Activated naive CD4-positive, alpha-beta T cell treated with anti-CD3 and anti-CD28 coated beads for 36 hours (primary cell): ENCODE results near the gene BTG2. TPM values are rescaled to one million over a fixed set of nuclear protein-coding genes. Genes with fewer than 3 reads are reported as not detected.

ENCODE experiments used
- CTCF ChIA-PET: fragments of 350-600 bp; sonication (Branson Sonifier 250); formaldehyde crosslinking; loops from one replicate; lab custom pipeline; 2021; ENCODE audit warnings: antibody characterized with exemption; lab: Charles Lee
- DNase-seq: peaks from one replicate; pipeline ENCODE4 v3.0.0-alpha.2; 2020
- H3K27ac Mint-ChIP-seq: one replicate; pipeline ENCODE4 v1.8.0; 2021; ENCODE audit warnings: mild to moderate bottlenecking, mixed read lengths
- H3K27me3 Mint-ChIP-seq: one replicate; pipeline ENCODE4 v1.8.0; 2021; ENCODE audit warnings: low read depth, mixed read lengths
- H3K36me3 Mint-ChIP-seq: one replicate; pipeline ENCODE4 v1.8.0; 2021; ENCODE audit warnings: low read depth, mixed read lengths
- H3K4me1 Mint-ChIP-seq: one replicate; pipeline ENCODE4 v1.8.0; 2021; ENCODE audit warnings: low read depth, mixed read lengths
- H3K4me3 Mint-ChIP-seq: one replicate; pipeline ENCODE4 v1.8.0; 2021; ENCODE audit warnings: mild to moderate bottlenecking, moderate library complexity, mixed read lengths
- H3K9me3 Mint-ChIP-seq: one replicate; pipeline ENCODE4 v1.8.0; 2021; ENCODE audit warnings: mixed read lengths
- intact Hi-C: fragments of 100-400 bp; cut with micrococcal nuclease; formaldehyde crosslinking; loops from one replicate; pipeline ENCODE4 v1.15.1; 2023
- total RNA-seq, 2 experiments: library from RNA; stranded (reverse); gene quantifications; one replicate each; pipeline ENCODE4 v1.2.3, GENCODE V29; 2021

Gene BTG2
- total RNA-seq, 2 experiments from 2014 or later, result 106 to 109 TPM

DNA sequence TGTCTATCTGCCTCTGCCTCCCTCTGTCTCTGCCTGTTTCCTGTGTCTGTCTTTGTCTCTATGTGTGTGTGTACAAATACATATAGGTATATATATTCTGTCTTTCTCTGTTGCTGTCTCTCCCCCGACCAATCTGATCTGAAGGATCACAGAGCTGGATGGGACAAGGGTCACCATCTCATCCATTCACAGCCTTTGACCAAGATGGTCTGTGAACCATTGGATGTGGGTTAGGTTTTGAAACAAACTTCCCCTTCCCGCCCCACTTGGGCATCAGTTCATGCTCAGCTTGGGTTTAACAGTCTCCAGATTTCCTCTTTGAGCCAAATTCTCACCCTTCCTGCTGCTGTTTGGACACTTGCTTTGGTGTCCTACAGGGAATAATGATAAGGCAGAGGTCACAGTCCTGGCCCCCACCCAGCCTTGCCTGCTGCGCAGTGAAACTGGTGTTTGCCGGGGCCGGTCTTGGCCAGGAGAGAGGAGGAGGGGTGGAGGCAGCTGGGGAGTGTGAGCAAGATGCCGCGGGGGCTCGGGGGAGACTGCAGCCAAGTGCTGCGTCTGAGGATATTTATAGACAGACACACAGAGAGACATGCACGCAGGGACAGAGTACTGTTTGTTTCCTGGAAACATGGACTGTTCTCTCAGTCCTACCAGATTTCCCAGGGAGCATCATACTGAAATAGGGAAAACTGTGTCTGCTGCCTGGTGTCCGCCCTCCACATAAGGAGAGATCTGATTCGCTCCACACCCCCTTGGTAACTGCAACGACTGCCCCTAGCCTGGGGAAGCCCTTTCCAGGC is 27.0 kb upstream of the BTG2 start:
- intact Hi-C loops, result loop anchor here (1.0 kb wide), 1 partner anchor 9 kb away; no protein-coding TSS in a partner anchor
- H3K9me3 Mint-ChIP-seq, result no peaks in the 10 kb centered on the region
- peak overlapping the region; percentile 76 for H3K27ac Mint-ChIP-seq
- H3K4me3 Mint-ChIP-seq, result peak overlapping the region; percentile 31
- H3K36me3 Mint-ChIP-seq, result no peaks in the 10 kb centered on the region
- CTCF ChIA-PET, result interaction anchor here (1.0 to 8.2 kb wide), 5 partner anchors 10 to 211 kb away, joined by 3 to 131 read pairs (median 33); no protein-coding TSS in a partner anchor
- no peaks in the 10 kb centered on the region for H3K27me3 Mint-ChIP-seq
- peaks cover 55% of the 10 kb centered on the region for H3K4me1 Mint-ChIP-seq
- DNase-seq, result peak; percentile 51

DNA sequence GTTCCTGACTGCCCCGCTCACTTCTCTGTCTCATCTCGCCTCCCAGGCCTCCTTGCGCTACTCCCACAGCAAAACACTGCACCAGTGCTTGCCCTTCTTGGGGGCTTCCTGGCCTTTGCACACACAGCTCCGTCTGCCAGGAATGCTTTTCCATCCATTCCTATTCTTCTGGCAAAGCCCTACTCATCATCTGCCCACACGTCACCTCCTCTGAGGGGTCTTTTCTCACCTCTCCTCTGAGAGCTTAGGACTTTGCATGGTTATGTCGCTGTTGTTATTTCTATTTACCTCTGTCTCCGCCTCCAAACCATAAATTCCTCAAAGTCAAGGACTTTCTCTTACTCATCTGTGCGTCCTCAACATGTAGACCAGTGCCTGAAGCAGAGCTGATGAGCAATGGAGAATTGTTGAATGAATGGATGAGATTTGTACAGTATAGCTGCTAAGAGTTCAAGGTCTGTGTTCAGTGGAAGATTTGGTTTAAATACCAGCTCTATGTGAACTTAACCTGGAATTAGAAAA is 26.4 kb upstream of the BTG2 start:
- no peak for DNase-seq
- H3K4me1 Mint-ChIP-seq, result peaks cover 48% of the 10 kb centered on the region
- H3K27me3 Mint-ChIP-seq, result no peaks in the 10 kb centered on the region
- CTCF ChIA-PET, result interaction anchor here (0.9 to 8.2 kb wide), 5 partner anchors 10 to 61 kb away, joined by 3 to 83 read pairs (median 5); no protein-coding TSS in a partner anchor
- H3K4me3 Mint-ChIP-seq, result no peak overlapping the region
- H3K9me3 Mint-ChIP-seq, result no peaks in the 10 kb centered on the region
- H3K27ac Mint-ChIP-seq, result peak overlapping the region; percentile 44
- intact Hi-C loops, result loop anchor here (1.0 kb wide), 1 partner anchor 8 kb away; no protein-coding TSS in a partner anchor
- no peaks in the 10 kb centered on the region for H3K36me3 Mint-ChIP-seq

DNA sequence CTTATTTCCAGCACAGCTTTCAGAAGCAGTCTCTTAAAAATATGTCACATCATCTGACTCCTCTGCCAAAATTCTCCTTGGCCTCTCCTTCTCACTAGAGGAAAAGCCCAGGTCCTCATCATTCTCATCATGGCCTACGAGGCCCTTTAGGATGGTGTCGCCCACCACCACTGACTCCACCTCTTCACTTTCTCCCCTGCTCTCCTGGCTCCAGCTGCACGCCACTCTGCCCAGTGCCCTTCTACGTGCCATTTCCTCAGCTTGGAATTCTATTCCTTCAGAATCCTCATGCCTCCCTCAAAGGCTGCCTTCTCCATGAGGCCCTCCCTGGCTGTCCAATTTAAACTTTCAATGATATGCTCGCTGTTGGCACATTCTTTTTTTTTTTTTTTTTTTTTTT is 25.3 kb upstream of the BTG2 start:
- Mint-ChIP-seq H3K27me3 (no peaks in the 10 kb centered on the region), H3K4me1 (peaks cover 37% of the 10 kb centered on the region), H3K36me3 (no peaks in the 10 kb centered on the region), H3K9me3 (no peaks in the 10 kb centered on the region), H3K27ac (no peak overlapping the region), H3K4me3 (no peak overlapping the region)
- DNase-seq, result no peak
- intact Hi-C loops, result loop anchor here (10.0 kb wide), 2 partner anchors 485 to 1235 kb away; partner anchors contain the start of genes LAX1 and MDM4
- CTCF ChIA-PET, result interaction anchor here (0.9 to 8.2 kb wide), 8 partner anchors 9 to 59 kb away, joined by 3 to 83 read pairs (median 6); no protein-coding TSS in a partner anchor

- Mint-ChIP-seq H3K9me3 (no peaks in the 10 kb centered on the region), H3K27ac (no peak overlapping the region), H3K36me3 (no peaks in the 10 kb centered on the region), H3K4me1 (peaks cover 35% of the 10 kb centered on the region), H3K4me3 (no peak overlapping the region), H3K27me3 (no peaks in the 10 kb centered on the region)
- intact Hi-C loops, result loop anchor here (10.0 kb wide), 2 partner anchors 484 to 1234 kb away; partner anchors contain the start of genes LAX1 and MDM4
- no peak for DNase-seq
- CTCF ChIA-PET, result interaction anchor here (1.3 to 8.2 kb wide), 6 partner anchors 8 to 54 kb away, joined by 3 to 83 read pairs (median 7); no protein-coding TSS in a partner anchor
These were observed 24.3 kb upstream of the BTG2 start for GRCh38 chr1:203281033-203281432.

GRCh38 chr1:203281851-203282661 is 23.3 kb upstream of the BTG2 start:
- Mint-ChIP-seq H3K4me1 (peaks cover 37% of the 10 kb centered on the region), H3K9me3 (no peaks in the 10 kb centered on the region), H3K27me3 (no peaks in the 10 kb centered on the region), H3K4me3 (no peak overlapping the region), H3K27ac (no peak overlapping the region), H3K36me3 (no peaks in the 10 kb centered on the region)
- DNase-seq, result no peak
- CTCF ChIA-PET, result interaction anchor here (0.6 to 8.2 kb wide), 6 partner anchors 7 to 378 kb away, joined by 3 to 83 read pairs (median 7); no protein-coding TSS in a partner anchor
- intact Hi-C loops, result loop anchor here (10.0 kb wide), 2 partner anchors 483 to 1233 kb away; partner anchors contain the start of genes LAX1 and MDM4

GRCh38 chr1:203282720-203283542 is 22.4 kb upstream of the BTG2 start:
- no peaks in the 10 kb centered on the region for H3K36me3 Mint-ChIP-seq
- DNase-seq, result no peak
- intact Hi-C loops, result loop anchor here (10.0 kb wide), 2 partner anchors 482 to 1232 kb away; partner anchors contain the start of genes LAX1 and MDM4
- H3K9me3 Mint-ChIP-seq, result no peaks in the 10 kb centered on the region
- H3K27ac Mint-ChIP-seq, result no peak overlapping the region
- no peak overlapping the region for H3K4me3 Mint-ChIP-seq
- CTCF ChIA-PET, result interaction anchor here (0.6 to 2.9 kb wide), 6 partner anchors 10 to 377 kb away, joined by 3 to 9 read pairs (median 5); no protein-coding TSS in a partner anchor
- H3K27me3 Mint-ChIP-seq, result no peaks in the 10 kb centered on the region
- H3K4me1 Mint-ChIP-seq, result peaks cover 37% of the 10 kb centered on the region

GRCh38 chr1:203283597-203283996 is 21.7 kb upstream of the BTG2 start:
- Mint-ChIP-seq H3K4me1 (peaks cover 37% of the 10 kb centered on the region), H3K4me3 (no peak overlapping the region), H3K27me3 (no peaks in the 10 kb centered on the region), H3K36me3 (no peaks in the 10 kb centered on the region), H3K27ac (no peak overlapping the region), H3K9me3 (no peaks in the 10 kb centered on the region)
- CTCF ChIA-PET, result interaction anchor here (1.1 to 1.2 kb wide), 2 partner anchors 16 to 55 kb away, joined by 3 read pairs; no protein-coding TSS in a partner anchor
- intact Hi-C loops, result loop anchor here (10.0 kb wide), 2 partner anchors 481 to 1231 kb away; partner anchors contain the start of genes LAX1 and MDM4
- no peak for DNase-seq

DNA sequence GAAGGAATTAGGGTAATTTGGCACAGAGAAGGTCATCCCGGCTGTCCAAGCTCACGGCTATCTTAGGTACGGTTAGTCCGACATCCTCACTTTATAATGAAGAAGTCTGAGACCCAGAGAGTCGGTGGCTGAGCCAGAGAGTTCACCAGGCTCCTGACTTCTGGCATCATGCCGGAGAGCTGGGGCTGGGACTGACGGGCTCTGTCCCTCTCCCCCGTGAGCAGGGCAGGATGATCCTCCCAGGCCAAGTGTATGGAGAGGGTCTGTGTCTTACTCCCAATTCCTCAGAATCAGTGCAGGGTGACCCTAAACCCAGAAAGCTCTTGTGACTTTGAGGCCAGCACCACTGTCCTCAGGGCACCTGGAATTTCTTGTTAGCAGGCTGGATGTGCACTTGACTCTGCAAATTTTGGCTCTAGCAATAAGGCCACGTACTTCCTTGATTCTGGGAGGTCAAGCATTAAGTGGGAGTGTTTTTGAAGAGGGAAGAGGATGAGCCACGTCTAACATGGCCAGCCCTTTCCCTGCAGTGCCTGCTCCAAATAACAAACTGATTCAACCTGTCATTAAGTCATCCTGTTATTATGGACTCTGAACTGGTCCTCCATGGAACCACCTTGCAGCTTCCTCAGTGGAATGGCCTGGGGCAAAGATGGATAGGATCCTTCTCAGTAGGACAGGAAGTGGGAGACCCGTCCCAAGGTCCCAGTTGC is 20.8 kb upstream of the BTG2 start:
- Mint-ChIP-seq H3K27me3 (no peaks in the 10 kb centered on the region), H3K9me3 (no peaks in the 10 kb centered on the region)

GRCh38 chr1:203286161-203286984 is 18.9 kb upstream of the BTG2 start:
- CTCF ChIA-PET, result interaction anchor here (0.7 to 8.2 kb wide), 5 partner anchors 9 to 53 kb away, joined by 3 to 98 read pairs (median 7); partner anchors contain the start of gene BTG2
- DNase-seq, result no peak
- peak overlapping the region; percentile 83 for H3K4me3 Mint-ChIP-seq
- peak overlapping the region; percentile 99 for H3K27ac Mint-ChIP-seq
- H3K4me1 Mint-ChIP-seq, result peaks cover 53% of the 10 kb centered on the region
- no peaks in the 10 kb centered on the region for H3K9me3 Mint-ChIP-seq
- no peaks in the 10 kb centered on the region for H3K36me3 Mint-ChIP-seq
- no peaks in the 10 kb centered on the region for H3K27me3 Mint-ChIP-seq
- intact Hi-C loops, result loop anchor here (5.0 to 10.0 kb wide), 4 partner anchors 341 to 1228 kb away; partner anchors contain the start of genes ATP2B4, KDM5B, LAX1 and MDM4

More for the DNA sequence above, 20.8 kb upstream of the BTG2 start:
- Mint-ChIP-seq H3K4me1 (peaks cover 41% of the 10 kb centered on the region), H3K4me3 (no peak overlapping the region), H3K27ac (no peak overlapping the region), H3K36me3 (no peaks in the 10 kb centered on the region)
- intact Hi-C loops, result loop anchor here (5.0 to 10.0 kb wide), 4 partner anchors 343 to 1230 kb away; partner anchors contain the start of genes ATP2B4, KDM5B, LAX1 and MDM4
- CTCF ChIA-PET, result interaction anchor here (1.1 to 1.2 kb wide), 2 partner anchors 17 to 54 kb away, joined by 3 read pairs; no protein-coding TSS in a partner anchor
- DNase-seq, result no peak
